HG02938 (cell line): ENCODE measurements around the gene GATA6.

Source experiments
- ATAC-seq: cut with Tn5 transposase; IDR thresholded peaks from one replicate; pipeline ENCODE4 v1.9.1; 2021; ENCODE audit warnings: mild to moderate bottlenecking, moderate library complexity; ENCODE audit not compliant: unreplicated experiment

The GATA6 gene

GRCh38 chr18:22238036-22238435 is 68.6 kb downstream of the GATA6 start:
- no peak for ATAC-seq

- ATAC-seq: no peak
Measured at GRCh38 chr18:22238681-22239080, 69.3 kb downstream of the GATA6 start.

GRCh38 chr18:22241921-22242361 is 72.6 kb downstream of the GATA6 start:
- ATAC-seq: no peak

- ATAC-seq: no peak
Measured at GRCh38 chr18:22243513-22243912, 74.1 kb downstream of the GATA6 start.

GRCh38 chr18:22250026-22250425 is 80.6 kb downstream of the GATA6 start:
- ATAC-seq: no peak

- ATAC-seq: no peak
Measured at GRCh38 chr18:22250591-22250996, 81.2 kb downstream of the GATA6 start.
